HG03354 (cell line): ENCODE data around the gene OR52B4.
"Not testable (repeated sequence)": the region's sequence is repeated elsewhere in the genome, so short reads cannot be mapped to it uniquely, and the experiment has no call there.

Source experiments
- ATAC-seq: cut with Tn5 transposase; IDR thresholded peaks from one replicate; pipeline ENCODE4 v1.9.1; 2021; ENCODE audit warnings: mild to moderate bottlenecking; ENCODE audit not compliant: unreplicated experiment, poor library complexity, severe bottlenecking

The OR52B4 gene

GRCh38 chr11:4368286-4368685, at the start of gene OR52B4:
TSS of gene OR52B4 (minus strand) at chr11:4368386. CDS start at chr11:4368295, 91 bp downstream.
- no peak for ATAC-seq

DNA sequence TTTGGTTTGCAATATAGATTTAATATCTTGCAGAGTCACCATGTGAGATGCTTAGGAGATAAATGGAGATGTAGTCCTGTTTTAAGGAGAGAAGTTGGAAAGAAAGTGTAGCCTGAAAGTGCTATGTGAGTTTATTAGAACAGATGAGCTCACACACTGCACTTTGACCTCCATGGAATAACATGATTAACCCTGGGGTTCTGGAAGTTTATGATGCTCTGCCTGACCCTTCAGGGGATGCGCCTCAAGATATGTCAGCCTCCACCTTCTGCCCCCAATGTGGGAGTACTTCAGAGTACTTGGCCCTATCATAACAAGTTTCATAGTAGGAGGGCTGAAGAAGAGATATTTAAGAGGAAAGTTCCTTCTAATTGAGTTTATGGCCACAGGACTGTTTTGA, 48.6 kb upstream of the OR52B4 start:
- no peak for ATAC-seq

DNA sequence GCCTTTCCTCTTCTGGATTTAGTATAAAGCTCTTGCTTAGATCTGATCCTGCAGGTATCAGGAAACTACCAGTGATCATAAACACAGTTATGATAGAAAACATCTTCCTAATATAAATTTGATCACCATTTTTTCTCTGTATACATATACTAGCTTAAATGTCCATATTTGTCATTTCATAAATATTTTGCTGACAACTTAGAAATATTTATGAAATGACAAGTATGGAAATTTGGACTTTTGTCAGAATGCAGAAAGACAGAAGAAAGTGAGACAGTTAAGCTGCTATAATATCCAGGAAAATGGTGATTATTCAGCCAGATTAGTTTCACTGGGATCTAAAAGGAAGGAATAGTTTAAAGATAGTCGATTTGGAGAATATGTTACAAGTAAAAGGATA, 48.1 kb upstream of the OR52B4 start:
- ATAC-seq, result no peak

GRCh38 chr11:4406206-4406605, 38.0 kb upstream of the OR52B4 start:
- not testable (repeated sequence) for ATAC-seq

- ATAC-seq, result no peak
Observed at GRCh38 chr11:4393858-4394223, 25.7 kb upstream of the OR52B4 start.

DNA sequence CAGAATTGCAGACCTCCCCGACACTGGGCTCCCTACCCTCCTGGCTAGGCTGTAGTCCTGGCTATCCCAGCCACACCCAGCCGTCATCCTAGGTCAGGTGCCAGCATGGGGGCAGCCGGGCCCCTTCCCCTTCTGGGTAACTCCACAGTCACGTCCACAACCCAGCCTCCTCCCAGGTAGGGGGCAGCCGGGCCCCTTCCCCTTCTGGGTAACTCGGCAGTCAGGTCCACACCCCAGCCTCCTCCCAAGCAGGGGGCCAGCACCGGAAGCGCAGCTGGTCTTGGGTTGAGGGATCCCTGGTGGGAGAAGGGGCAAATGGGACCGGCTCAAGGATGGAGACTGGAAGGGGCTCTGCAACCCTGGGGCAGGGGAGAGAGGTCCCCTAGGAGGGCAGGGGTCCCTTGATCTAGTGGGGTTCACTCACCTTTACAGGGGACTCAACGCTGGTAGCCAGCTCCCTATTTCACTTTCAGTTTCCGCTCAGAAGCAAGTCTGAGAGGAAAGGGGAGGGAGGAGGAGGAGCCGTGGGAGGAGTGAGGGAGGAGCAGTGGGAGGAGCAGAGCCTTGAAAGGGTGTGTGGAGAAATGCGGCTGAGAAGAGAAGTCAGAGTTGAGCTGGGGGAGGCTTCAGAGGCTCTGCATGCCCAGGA, 25.1 kb upstream of the OR52B4 start, which contains the start of gene TRIM21:
TRIM21 (minus strand) TSS at position 494 of the 649 bp plus-strand sequence. CDS start 3,293 bp downstream, outside the sequence.
- ATAC-seq, result peak; percentile 100

DNA sequence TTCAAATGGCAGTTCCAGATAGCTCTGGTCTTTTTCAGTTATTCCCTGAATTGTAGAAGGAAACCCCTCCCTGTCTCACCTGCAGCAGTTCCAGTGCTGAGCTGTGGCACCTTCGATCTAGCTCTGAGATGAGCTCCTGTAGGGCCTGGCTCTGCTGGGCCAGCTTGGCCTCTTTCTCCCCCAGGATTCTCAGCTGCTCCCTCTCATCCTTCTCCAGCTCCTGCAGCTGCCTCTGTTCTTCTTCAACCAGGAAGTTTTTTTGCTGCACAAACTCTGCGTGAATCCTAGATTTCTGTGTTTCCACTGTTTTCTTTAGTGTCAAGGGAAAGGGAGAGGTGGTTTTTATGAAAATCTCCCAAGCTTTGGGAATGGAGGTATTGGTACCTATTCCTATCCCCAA, 20.0 kb upstream of the OR52B4 start:
- no peak for ATAC-seq

GRCh38 chr11:4385978-4386740, 18.0 kb upstream of the OR52B4 start:
- ATAC-seq, result no peak

GRCh38 chr11:4381901-4382300, 13.7 kb upstream of the OR52B4 start:
- ATAC-seq, result no peak

GRCh38 chr11:4375431-4376140, 7.4 kb upstream of the OR52B4 start:
- ATAC-seq, result no peak

DNA sequence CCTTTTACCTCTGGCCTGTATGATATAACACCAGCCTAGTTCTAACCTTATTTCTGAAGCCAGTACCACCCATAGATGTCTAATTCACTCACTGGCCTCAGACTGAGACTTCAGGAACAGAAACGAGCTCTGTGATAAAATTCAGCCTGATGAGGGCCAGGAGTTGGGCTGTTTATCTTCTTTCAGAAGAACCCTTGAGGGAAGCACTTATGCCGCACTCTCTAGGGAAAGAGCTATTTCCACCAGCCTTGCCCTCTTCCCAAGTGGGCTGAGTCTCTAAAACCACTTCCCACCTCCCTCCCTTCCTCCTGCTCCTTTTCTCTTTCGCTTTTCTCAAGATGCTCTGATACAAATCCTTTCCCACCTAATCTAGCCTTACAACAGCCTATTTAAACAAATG, 2.0 kb upstream of the OR52B4 start:
- no peak for ATAC-seq

- ATAC-seq, result not testable (repeated sequence)
Observed at GRCh38 chr11:4348142-4348541, 20.0 kb downstream of the OR52B4 start.

- ATAC-seq, result not testable (repeated sequence)
Observed at GRCh38 chr11:4345366-4345765, 22.8 kb downstream of the OR52B4 start.

GRCh38 chr11:4334356-4334755, 33.8 kb downstream of the OR52B4 start:
- not testable (repeated sequence) for ATAC-seq
